Kidney (tissue), 14 donors: ENCODE data around the gene AUTS2. TPM values are rescaled to one million over a fixed set of nuclear protein-coding genes. Genes with fewer than 3 reads are reported as not detected.
A peak's percentile ranks its signal among the peaks of the same experiment; 100 is the strongest.

Experiments
- DNase-seq, 5 donors: peaks; one replicate each; pipeline ENCODE4 v3.0.0-alpha.2; 2013 to 2020
- FAIRE-seq: peaks from 2 replicates; lab custom pipeline; 2012; peaks lifted over from hg19 to GRCh38; lab: Jason Lieb, UNC
- H3K27ac ChIP-seq, 2 donors: one replicate each; pipeline ENCODE4 v1.7.0; 2013; ENCODE audit warnings: low read depth in 2 of 2, low read length in 2 of 2, inconsistent platforms in 1 of 2
- H3K27me3 ChIP-seq: one replicate; pipeline ENCODE4 v1.7.1; 2013; ENCODE audit warnings: low read length, inconsistent platforms; ENCODE audit not compliant: control insufficient read depth, insufficient read depth
- H3K36me3 ChIP-seq, 3 donors: one replicate each; pipeline versions ENCODE4 v1.7.0 to v1.7.1; 2013; ENCODE audit warnings: low read length in 3 of 3, control low read depth in 1 of 3, inconsistent platforms in 1 of 3; ENCODE audit not compliant: insufficient read depth in 3 of 3, control insufficient read depth in 2 of 3
- H3K4me1 ChIP-seq, 3 donors: one replicate each; pipeline versions ENCODE4 v1.7.0 to v1.7.1; 2013; ENCODE audit warnings: low read length in 3 of 3, inconsistent platforms in 1 of 3, low read depth in 1 of 3; ENCODE audit not compliant: control insufficient read depth in 2 of 3, insufficient read depth in 2 of 3
- H3K4me3 ChIP-seq, 3 donors: one replicate each; pipeline versions ENCODE4 v1.7.0 to v1.8.1; 2013; ENCODE audit warnings: low read length in 3 of 3, control low read depth in 1 of 3, inconsistent platforms in 1 of 3
- H3K9ac ChIP-seq, 3 donors: one replicate each; pipeline versions ENCODE4 v1.7.0 to v1.7.1; 2013; ENCODE audit warnings: low read length in 3 of 3, control low read depth in 1 of 3, inconsistent platforms in 1 of 3
- H3K9me3 ChIP-seq, 3 donors: one replicate each; pipeline versions ENCODE4 v1.7.0 to v1.7.1; 2013; ENCODE audit warnings: low read length in 3 of 3, control low read depth in 1 of 3, inconsistent platforms in 1 of 3; ENCODE audit not compliant: control insufficient read depth in 2 of 3, insufficient read depth in 1 of 3
- intact Hi-C: fragments of 100-400 bp; cut with DNase I; formaldehyde crosslinking; loops from one replicate; pipeline ENCODE4 v1.11.1; 2022
- polyA plus RNA-seq: library from polyadenylated mRNA; stranded (reverse); fragments of 350-450 nt; fragmentation: Illumina TruSeq; extraction: RNeasy Lipid Tissue Mini Kit (QIAGEN cat#74804); gene quantifications from one replicate; pipeline ENCODE4 v1.2.3, GENCODE V29; 2014; ENCODE audit warnings: low read depth, low replicate concordance; ENCODE audit not compliant: insufficient read depth
- total RNA-seq: library from RNA; stranded (reverse); fragmentation: NEBNext Ultra II Directional; extraction: Animal tissue kit (Norgen Biotek cat#: 25700); gene quantifications from one replicate; pipeline ENCODE4 v1.2.1, GENCODE V29; 2021
- TF ChIP-seq, protein P1 (sequence below): IDR thresholded peaks from 3 replicates; pipeline ENCODE4 v1.5.1; 2012; ENCODE audit warnings: mild to moderate bottlenecking, moderate library complexity, borderline replicate concordance; ENCODE audit not compliant: insufficient read depth; ENCODE audit errors: extremely low read depth
- donor health status: control.
- donor health status: control.
- donor health status: control.
- donor health status: control.
- donor health status: control.
- donor health status: DM: yes; HTN: yes; CAD: no.
- donor health status: Normal renal cell carcinoma (clear cell type).

The AUTS2 gene
- total and polyA plus RNA-seq, 2 donors from 2014 or later = 5.2 to 33.8 TPM

DNA sequence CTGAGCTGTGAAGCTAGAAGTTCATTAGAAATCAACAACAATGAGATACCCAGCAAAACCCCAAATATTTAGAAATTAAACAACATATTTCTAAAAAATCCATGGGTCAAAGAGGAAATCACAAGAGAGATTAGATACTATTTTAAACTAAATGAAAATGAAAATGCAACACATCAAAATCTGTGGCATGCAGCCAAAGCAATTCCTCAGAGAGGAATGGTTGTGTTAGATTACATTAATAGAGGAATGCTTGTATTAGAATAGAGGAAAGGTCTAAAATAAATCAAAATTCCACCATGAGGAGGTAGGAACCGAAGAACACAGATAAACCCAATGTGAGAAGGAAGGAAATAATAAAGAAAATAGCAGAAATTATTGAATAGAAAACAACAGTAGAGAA lies 891.5 kb downstream of the AUTS2 start:
- peaks cover 0 to 3% (median 0%) of the 10 kb centered on the region in 3 donors for H3K9me3 ChIP-seq
- H3K4me1 ChIP-seq = no peaks in the 10 kb centered on the region
- no peak overlapping the region for H3K4me3 ChIP-seq
- no peak overlapping the region for H3K27ac ChIP-seq
- TF ChIP-seq, protein P1, sequence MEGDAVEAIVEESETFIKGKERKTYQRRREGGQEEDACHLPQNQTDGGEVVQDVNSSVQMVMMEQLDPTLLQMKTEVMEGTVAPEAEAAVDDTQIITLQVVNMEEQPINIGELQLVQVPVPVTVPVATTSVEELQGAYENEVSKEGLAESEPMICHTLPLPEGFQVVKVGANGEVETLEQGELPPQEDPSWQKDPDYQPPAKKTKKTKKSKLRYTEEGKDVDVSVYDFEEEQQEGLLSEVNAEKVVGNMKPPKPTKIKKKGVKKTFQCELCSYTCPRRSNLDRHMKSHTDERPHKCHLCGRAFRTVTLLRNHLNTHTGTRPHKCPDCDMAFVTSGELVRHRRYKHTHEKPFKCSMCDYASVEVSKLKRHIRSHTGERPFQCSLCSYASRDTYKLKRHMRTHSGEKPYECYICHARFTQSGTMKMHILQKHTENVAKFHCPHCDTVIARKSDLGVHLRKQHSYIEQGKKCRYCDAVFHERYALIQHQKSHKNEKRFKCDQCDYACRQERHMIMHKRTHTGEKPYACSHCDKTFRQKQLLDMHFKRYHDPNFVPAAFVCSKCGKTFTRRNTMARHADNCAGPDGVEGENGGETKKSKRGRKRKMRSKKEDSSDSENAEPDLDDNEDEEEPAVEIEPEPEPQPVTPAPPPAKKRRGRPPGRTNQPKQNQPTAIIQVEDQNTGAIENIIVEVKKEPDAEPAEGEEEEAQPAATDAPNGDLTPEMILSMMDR = no peak
- H3K9ac ChIP-seq = no peak overlapping the region
- H3K36me3 ChIP-seq = no peaks in the 10 kb centered on the region
- peak; percentile 25 for FAIRE-seq
- H3K27me3 ChIP-seq = no peaks in the 10 kb centered on the region
- intact Hi-C loops = no loop called here
- DNase-seq = peak in 1 of 5 donors; percentile 42

GRCh38 chr7:70492625-70493024 lies 894.4 kb downstream of the AUTS2 start:
- no peaks in the 10 kb centered on the region for H3K4me1 ChIP-seq
- TF ChIP-seq, protein P1 = no peak
- H3K27ac ChIP-seq = no peak overlapping the region
- peaks cover 0 to 2% (median 0%) of the 10 kb centered on the region in 3 donors for H3K36me3 ChIP-seq
- H3K9me3 ChIP-seq = no peaks in the 10 kb centered on the region
- FAIRE-seq (no peak), DNase-seq (peak in 1 of 5 donors; percentile 64)
- no peak overlapping the region for H3K4me3 ChIP-seq
- H3K27me3 ChIP-seq = no peaks in the 10 kb centered on the region
- no peak overlapping the region for H3K9ac ChIP-seq
- intact Hi-C loops = no loop called here

DNA sequence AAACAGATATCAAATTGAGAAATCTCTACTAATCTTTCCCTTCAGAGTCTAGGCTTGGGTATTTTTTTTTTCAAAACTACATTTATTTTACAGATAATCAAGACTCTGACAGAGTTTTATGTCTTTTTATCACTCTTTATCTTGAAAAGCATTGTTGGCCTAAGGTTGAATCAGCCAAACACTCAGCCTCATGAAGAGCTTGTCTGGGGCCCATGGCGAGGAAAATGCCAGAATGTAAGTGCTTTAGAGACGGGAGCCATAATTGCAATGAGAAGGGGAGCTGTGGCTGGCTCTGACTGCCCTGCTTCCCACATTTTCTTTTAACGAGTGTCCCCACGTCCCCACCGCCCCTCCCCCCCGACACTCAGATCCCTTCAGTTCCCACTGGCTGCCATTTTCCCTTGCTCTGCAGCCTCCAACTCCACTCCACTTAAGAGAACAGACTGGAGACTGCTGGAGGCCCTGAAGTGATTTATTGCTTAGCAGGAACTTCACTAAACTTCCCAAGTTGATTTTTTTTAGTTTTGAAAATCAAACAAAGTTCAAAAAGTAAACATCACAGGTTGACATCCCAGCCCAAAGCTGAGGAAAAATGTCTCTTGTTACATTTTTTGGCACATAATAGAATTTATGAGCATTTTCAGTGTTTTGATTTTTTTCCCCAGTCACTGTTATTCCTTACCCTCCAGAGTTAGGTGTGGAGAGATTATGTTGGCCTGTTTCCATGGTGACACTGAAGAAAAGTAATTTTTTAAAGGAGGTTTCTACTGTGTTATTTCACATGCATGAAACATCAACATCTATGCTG lies 896.2 kb downstream of the AUTS2 start:
- Histone ChIP-seq H3K9ac (no peak overlapping the region), H3K4me3 (no peak overlapping the region), H3K27me3 (no peaks in the 10 kb centered on the region), H3K4me1 (no peaks in the 10 kb centered on the region), H3K9me3 (no peaks in the 10 kb centered on the region), H3K36me3 (peaks cover 0 to 2% (median 0%) of the 10 kb centered on the region in 3 donors), H3K27ac (no peak overlapping the region)
- intact Hi-C loops = no loop called here
- FAIRE-seq (no peak), DNase-seq (no peak)
- TF ChIP-seq, protein P1 = no peak

DNA sequence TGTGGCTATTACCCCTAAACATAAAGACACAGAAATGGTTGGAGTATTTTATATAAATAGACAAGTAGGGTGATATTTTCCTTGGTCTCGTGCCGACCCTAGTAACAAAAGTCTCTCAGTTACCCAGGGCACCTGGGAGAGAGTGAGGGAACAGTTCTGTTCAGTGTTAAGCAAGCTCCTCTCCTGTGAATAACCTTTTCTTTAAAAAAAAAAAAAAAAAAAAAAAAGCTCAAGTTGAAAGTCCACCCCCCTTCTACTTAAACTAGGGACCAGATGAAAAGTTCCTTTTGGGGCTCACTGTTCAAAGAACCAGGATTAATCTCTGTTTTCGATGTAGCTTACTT lies 896.7 kb downstream of the AUTS2 start:
- no peak overlapping the region for H3K27ac ChIP-seq
- intact Hi-C loops = no loop called here
- DNase-seq (no peak), FAIRE-seq (no peak)
- H3K9me3 ChIP-seq = no peaks in the 10 kb centered on the region
- no peak overlapping the region for H3K4me3 ChIP-seq
- no peak overlapping the region for H3K9ac ChIP-seq
- H3K4me1 ChIP-seq = no peaks in the 10 kb centered on the region
- H3K36me3 ChIP-seq = peaks cover 0 to 2% (median 0%) of the 10 kb centered on the region in 3 donors
- H3K27me3 ChIP-seq = no peaks in the 10 kb centered on the region
- TF ChIP-seq, protein P1 = no peak
